ES-I3 (cell line): ENCODE results near the gene CTNNA1.
"Not testable (repeated sequence)": the region's sequence is repeated elsewhere in the genome, so short reads cannot be mapped to it uniquely, and the experiment has no call there.

Experiments used
- H3K36me3 ChIP-seq: 2 replicates; pipeline ENCODE4 v1.6.1; 2013; ENCODE audit warnings: mild to moderate bottlenecking, low read length, control low read depth, moderate library complexity; ENCODE audit not compliant: insufficient read depth
- H3K4me1 ChIP-seq: 2 replicates; pipeline ENCODE4 v1.6.1; 2013; ENCODE audit warnings: mild to moderate bottlenecking, control low read depth, low read length; ENCODE audit not compliant: insufficient read depth
- H3K9ac ChIP-seq: 2 replicates; pipeline ENCODE4 v1.6.1; 2013; ENCODE audit warnings: low read depth, mild to moderate bottlenecking, low read length, moderate library complexity
- H3K9me3 ChIP-seq: 2 replicates; pipeline ENCODE4 v1.6.1; 2013; ENCODE audit warnings: mild to moderate bottlenecking, low read length, moderate library complexity; ENCODE audit not compliant: control insufficient read depth, insufficient read depth

The CTNNA1 gene

GRCh38 chr5:138824924-138825863, 72.0 kb downstream of the CTNNA1 start:
- peaks cover 5% of the 10 kb centered on the region for H3K36me3 ChIP-seq
- no peaks in the 10 kb centered on the region for H3K4me1 ChIP-seq
- H3K9ac ChIP-seq, result no peak overlapping the region
- no peaks in the 10 kb centered on the region for H3K9me3 ChIP-seq

- no peaks in the 10 kb centered on the region for H3K9me3 ChIP-seq
- no peak overlapping the region for H3K9ac ChIP-seq
- H3K4me1 ChIP-seq, result peaks cover 27% of the 10 kb centered on the region
- peaks cover 5% of the 10 kb centered on the region for H3K36me3 ChIP-seq
These were observed 75.3 kb downstream of the CTNNA1 start for GRCh38 chr5:138828556-138828955.

GRCh38 chr5:138829341-138829740, 76.1 kb downstream of the CTNNA1 start:
- peaks cover 5% of the 10 kb centered on the region for H3K36me3 ChIP-seq
- H3K9ac ChIP-seq, result no peak overlapping the region
- peaks cover 31% of the 10 kb centered on the region for H3K4me1 ChIP-seq

GRCh38 chr5:138831703-138832102, 78.5 kb downstream of the CTNNA1 start:
- Histone ChIP-seq H3K4me1 (peaks cover 45% of the 10 kb centered on the region), H3K36me3 (peaks cover 5% of the 10 kb centered on the region)

More at GRCh38 chr5:138829341-138829740, 76.1 kb downstream of the CTNNA1 start:
- no peaks in the 10 kb centered on the region for H3K9me3 ChIP-seq

GRCh38 chr5:138832218-138832617, 79.0 kb downstream of the CTNNA1 start:
- no peak overlapping the region for H3K9ac ChIP-seq
- H3K4me1 ChIP-seq, result peaks cover 45% of the 10 kb centered on the region
- H3K9me3 ChIP-seq, result no peaks in the 10 kb centered on the region
- peaks cover 5% of the 10 kb centered on the region for H3K36me3 ChIP-seq

More at GRCh38 chr5:138831703-138832102, 78.5 kb downstream of the CTNNA1 start:
- H3K9ac ChIP-seq, result no peak overlapping the region
- no peaks in the 10 kb centered on the region for H3K9me3 ChIP-seq

GRCh38 chr5:138833080-138833479, 79.9 kb downstream of the CTNNA1 start:
- peaks cover 5% of the 10 kb centered on the region; the same call in 1 of the 2 replicates for H3K36me3 ChIP-seq
- H3K9ac ChIP-seq, result no peak overlapping the region
- peaks cover 45% of the 10 kb centered on the region for H3K4me1 ChIP-seq
- no peaks in the 10 kb centered on the region for H3K9me3 ChIP-seq

GRCh38 chr5:138833726-138834480, 80.7 kb downstream of the CTNNA1 start:
- Histone ChIP-seq H3K9ac (0 out of 2 replicates have a peak overlapping the region, but pooled peaks have one; percentile 9), H3K36me3 (peaks cover 5% of the 10 kb centered on the region; the same call in 1 of the 2 replicates), H3K4me1 (peaks cover 45% of the 10 kb centered on the region), H3K9me3 (no peaks in the 10 kb centered on the region)

- not testable (repeated sequence) for H3K9ac ChIP-seq, H3K36me3 ChIP-seq, H3K9me3 ChIP-seq
These were observed 81.6 kb downstream of the CTNNA1 start for GRCh38 chr5:138834853-138835252.

GRCh38 chr5:138837160-138837559, 83.9 kb downstream of the CTNNA1 start:
- no peaks in the 10 kb centered on the region for H3K36me3 ChIP-seq
- no peaks in the 10 kb centered on the region for H3K9me3 ChIP-seq

More at GRCh38 chr5:138834853-138835252, 81.6 kb downstream of the CTNNA1 start:
- H3K4me1 ChIP-seq, result peaks cover 45% of the 10 kb centered on the region

GRCh38 chr5:138840103-138840502, 86.9 kb downstream of the CTNNA1 start:
- H3K9ac ChIP-seq, result no peak overlapping the region
- H3K4me1 ChIP-seq, result peaks cover 21% of the 10 kb centered on the region
- H3K9me3 ChIP-seq, result no peaks in the 10 kb centered on the region
- H3K36me3 ChIP-seq, result no peaks in the 10 kb centered on the region

More at GRCh38 chr5:138837160-138837559, 83.9 kb downstream of the CTNNA1 start:
- peaks cover 32% of the 10 kb centered on the region for H3K4me1 ChIP-seq
- no peak overlapping the region for H3K9ac ChIP-seq

- H3K36me3 ChIP-seq, result no peaks in the 10 kb centered on the region
- H3K9ac ChIP-seq, result no peak overlapping the region
- H3K9me3 ChIP-seq, result no peaks in the 10 kb centered on the region
- peaks cover 20% of the 10 kb centered on the region for H3K4me1 ChIP-seq
These were observed 88.3 kb downstream of the CTNNA1 start for GRCh38 chr5:138841531-138841930.

GRCh38 chr5:138843316-138844124, 90.3 kb downstream of the CTNNA1 start:
- Histone ChIP-seq H3K4me1 (peaks cover 24% of the 10 kb centered on the region), H3K9ac (no peak overlapping the region)

GRCh38 chr5:138844125-138844461, 90.9 kb downstream of the CTNNA1 start:
- Histone ChIP-seq H3K4me1 (peaks cover 24% of the 10 kb centered on the region), H3K9ac (no peak overlapping the region), H3K36me3 (no peaks in the 10 kb centered on the region), H3K9me3 (no peaks in the 10 kb centered on the region)

More at GRCh38 chr5:138843316-138844124, 90.3 kb downstream of the CTNNA1 start:
- H3K36me3 ChIP-seq, result no peaks in the 10 kb centered on the region
- no peaks in the 10 kb centered on the region for H3K9me3 ChIP-seq
